Myocyte (in vitro differentiated cells): ENCODE measurements around the gene ARFGEF3. TPM values are rescaled to one million over a fixed set of nuclear protein-coding genes. Genes with fewer than 3 reads are reported as not detected.
A peak's percentile ranks its signal among the peaks of the same experiment; 100 is the strongest.
"Not testable (repeated sequence)": the region's sequence is repeated elsewhere in the genome, so short reads cannot be mapped to it uniquely, and the experiment has no call there.

Experiments used
- DNase-seq: peaks from one replicate; pipeline ENCODE4 v3.0.0-alpha.2; 2012; ENCODE audit warnings: low read depth
- polyA plus RNA-seq: library from polyadenylated mRNA; unstranded; fragments of >200 nt; gene quantifications from one replicate; pipeline ENCODE4 v1.2.1, GENCODE V29; 2012; ENCODE audit warnings: missing spikeins
- total RNA-seq: library from RNA; depleted of rRNA; stranded (reverse); fragments of >200 nt; gene quantifications from 2 replicates; pipeline ENCODE4 v1.2.3, GENCODE V29; 2014

Gene ARFGEF3, protein sequence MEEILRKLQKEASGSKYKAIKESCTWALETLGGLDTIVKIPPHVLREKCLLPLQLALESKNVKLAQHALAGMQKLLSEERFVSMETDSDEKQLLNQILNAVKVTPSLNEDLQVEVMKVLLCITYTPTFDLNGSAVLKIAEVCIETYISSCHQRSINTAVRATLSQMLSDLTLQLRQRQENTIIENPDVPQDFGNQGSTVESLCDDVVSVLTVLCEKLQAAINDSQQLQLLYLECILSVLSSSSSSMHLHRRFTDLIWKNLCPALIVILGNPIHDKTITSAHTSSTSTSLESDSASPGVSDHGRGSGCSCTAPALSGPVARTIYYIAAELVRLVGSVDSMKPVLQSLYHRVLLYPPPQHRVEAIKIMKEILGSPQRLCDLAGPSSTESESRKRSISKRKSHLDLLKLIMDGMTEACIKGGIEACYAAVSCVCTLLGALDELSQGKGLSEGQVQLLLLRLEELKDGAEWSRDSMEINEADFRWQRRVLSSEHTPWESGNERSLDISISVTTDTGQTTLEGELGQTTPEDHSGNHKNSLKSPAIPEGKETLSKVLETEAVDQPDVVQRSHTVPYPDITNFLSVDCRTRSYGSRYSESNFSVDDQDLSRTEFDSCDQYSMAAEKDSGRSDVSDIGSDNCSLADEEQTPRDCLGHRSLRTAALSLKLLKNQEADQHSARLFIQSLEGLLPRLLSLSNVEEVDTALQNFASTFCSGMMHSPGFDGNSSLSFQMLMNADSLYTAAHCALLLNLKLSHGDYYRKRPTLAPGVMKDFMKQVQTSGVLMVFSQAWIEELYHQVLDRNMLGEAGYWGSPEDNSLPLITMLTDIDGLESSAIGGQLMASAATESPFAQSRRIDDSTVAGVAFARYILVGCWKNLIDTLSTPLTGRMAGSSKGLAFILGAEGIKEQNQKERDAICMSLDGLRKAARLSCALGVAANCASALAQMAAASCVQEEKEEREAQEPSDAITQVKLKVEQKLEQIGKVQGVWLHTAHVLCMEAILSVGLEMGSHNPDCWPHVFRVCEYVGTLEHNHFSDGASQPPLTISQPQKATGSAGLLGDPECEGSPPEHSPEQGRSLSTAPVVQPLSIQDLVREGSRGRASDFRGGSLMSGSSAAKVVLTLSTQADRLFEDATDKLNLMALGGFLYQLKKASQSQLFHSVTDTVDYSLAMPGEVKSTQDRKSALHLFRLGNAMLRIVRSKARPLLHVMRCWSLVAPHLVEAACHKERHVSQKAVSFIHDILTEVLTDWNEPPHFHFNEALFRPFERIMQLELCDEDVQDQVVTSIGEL (N-terminal part only)
- 0.03 and 0.05 TPM in 2 replicates for total RNA-seq
- 0.03 TPM for polyA plus RNA-seq

DNA sequence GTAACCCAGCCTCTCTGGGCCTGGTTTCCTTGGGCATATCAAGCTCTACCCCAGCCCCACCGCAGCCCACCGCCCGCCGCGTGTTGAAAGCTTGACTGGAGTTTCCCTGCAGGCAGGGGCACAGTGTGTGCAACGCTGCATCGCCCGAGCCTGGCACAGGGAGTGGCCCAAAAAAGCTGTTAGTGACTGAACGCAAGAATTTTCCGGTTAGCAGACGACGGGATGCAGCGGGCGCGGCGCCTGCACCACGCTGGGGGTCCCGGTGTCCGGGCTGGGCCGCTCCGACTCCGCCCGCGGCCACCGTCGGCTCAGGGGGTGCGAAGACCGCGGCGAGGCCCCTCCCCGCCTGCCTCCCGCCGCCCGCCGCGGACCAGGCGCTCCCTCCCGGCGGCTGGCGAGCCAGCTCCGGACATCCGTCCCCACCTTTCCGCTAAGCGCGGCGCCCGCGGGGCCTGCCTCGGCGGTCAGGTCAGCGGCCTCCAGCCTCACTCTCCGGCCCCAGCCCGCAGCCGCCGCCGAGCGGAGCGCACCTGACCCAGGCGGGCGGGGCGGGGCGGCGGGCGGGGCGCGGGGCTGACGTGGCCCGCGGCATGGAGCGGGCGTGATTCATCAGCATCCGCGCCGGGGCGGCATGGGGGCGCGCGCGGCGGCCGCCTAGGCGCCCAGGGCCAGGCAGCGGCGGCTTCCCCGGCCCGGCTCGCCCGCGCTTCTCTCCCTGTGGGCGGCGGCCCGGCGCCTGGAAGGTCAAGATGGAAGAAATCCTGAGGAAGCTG lies at the start of gene ARFGEF3:
ARFGEF3 (plus strand) TSS at position 602 of the 773 bp plus-strand sequence; CDS start at position 750, 148 bp downstream.
- DNase-seq = peak; percentile 19

DNA sequence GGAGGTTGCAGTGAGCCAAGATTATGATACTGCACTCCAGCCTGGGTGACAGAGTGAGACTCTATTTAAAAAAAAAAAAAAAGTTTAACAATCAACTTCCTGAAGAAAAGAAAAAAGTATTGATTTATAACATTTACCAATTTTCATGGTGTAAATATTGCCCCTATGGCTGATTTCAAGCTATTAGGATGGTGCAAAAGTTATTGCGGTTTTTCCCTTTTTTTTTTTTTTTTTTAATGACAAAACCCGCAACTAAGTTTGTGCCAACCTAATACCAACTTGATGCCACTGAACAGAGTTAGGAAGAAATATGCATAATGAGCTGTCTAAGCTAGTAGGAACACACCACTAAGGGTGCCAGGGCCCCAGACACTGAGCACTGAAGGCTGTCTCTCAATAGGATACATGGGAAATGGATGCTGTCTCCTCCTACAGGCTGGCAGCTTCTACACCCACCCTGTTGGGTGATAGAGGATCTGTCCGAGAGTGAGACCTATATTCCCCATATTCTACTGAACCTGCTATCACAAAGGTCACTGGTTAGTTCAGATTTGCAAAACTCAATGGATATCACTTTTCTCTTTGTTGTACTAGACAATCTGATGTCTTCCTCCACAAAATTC lies 48.0 kb upstream of the ARFGEF3 start:
- DNase-seq = no peak

DNA sequence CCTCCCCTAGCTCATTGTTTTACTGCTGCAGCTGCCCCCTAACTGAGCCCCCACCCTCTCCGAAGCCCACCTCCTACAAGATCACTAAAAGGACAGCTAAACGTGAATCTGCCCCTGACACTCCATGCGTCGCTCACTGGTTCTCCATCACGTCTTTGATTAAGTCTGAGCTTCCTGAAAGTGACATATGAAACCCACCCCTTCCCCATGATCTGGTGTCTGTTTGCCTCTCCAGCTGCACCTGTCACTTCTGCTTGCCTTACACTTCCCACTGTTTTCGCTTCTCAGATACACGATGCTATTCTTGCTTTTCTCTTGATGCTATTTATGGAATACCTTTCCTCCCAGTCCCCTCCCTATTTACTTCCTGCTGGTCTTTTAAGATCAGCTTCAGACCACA lies 46.5 kb upstream of the ARFGEF3 start:
- DNase-seq = peak; percentile 10

DNA sequence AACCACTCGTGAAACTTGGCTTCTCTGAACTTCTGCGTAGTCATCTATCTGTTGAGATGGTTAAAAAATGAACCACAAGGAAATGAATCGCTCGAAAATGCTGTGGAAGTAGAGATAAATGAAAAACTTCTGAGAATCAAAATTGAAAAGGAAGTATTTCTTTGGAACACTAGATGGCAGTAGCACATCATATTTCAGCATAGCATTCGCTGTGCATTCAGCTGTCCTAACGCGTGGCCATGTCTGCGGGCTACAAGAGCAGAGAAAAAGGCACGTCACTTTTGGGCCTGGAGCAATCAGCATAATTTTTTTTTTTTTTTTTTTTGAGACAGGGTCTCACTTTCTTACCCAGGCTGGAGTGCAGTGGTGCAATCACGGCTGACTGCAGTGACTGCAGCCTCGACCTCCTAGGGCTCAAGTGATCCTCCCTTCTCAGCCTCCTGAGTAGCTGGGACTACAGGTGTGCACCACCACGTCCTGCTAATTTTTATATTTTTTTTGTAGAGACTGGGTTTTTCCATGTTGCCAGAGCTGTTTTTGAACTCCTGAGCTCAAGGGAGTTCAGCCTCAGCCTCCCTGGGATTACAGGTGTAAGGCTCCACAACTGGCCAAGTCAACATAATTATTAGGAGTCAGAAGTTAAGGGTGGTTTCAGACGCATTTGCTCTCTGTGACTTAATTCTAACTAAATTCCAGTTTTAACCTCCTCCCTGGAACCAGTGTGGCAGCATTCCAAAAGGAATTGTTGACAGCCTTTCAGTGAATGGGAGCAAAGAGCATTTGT lies 45.7 kb upstream of the ARFGEF3 start:
- peak; percentile 74 for DNase-seq

DNA sequence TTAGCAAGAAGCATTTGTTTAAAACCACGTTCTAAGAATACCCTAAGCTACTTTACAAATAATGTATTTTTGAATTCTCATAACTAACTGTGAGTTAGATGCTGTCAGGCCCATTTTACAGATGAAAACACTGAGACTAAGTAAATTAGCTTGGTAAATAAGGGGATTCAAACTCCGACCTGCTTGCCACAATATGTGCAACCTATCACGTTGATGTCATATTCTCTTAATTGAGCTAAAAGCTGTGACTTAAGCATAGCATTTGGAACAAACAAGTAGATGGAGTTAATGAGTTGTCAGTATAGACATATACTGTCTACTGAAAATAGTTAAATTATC lies 45.1 kb upstream of the ARFGEF3 start:
- no peak for DNase-seq

DNA sequence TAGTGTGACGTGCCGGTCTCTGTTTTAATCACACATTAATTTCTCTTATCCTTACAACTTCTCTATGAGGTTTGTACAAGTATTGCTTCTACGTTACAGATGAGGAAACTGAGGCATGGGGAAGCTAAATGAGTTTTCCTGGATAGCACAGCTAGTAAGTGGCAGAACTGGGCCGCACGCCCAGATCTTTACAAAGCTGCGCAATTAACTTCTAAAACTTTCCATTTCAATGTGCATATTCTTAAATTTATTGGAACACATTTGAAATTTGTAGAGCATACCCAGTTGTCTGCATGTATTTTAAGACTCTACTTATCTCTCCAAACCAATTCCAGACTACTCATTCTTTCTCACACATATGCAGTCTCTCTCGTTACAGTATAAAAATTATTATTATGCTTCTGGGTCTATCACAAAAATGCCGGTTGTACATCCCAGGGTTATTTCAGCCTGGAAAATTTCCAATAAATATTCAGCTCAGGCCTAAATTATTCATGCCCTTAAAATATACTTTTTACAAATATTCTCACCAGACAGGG lies 44.3 kb upstream of the ARFGEF3 start:
- DNase-seq = no peak

DNA sequence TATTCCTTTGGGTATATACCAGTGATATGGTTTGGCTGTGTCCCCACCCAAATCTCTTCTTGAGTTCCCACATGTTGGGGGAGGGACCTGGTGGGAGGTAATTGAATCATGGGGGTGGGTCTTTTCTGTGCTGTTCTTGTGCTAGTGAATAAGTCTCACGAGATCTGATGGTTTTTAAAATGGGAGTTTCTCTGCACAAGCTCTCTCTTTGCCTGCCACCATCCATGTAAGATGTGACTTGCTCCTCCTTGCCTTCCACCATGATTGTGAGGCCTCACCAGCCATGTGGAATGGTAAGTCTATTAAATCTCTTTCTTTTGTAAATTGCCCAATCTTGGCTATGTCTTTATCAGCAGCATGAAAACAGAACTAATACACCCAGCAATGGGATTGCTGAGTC lies 42.5 kb upstream of the ARFGEF3 start:
- DNase-seq = not testable (repeated sequence)

DNA sequence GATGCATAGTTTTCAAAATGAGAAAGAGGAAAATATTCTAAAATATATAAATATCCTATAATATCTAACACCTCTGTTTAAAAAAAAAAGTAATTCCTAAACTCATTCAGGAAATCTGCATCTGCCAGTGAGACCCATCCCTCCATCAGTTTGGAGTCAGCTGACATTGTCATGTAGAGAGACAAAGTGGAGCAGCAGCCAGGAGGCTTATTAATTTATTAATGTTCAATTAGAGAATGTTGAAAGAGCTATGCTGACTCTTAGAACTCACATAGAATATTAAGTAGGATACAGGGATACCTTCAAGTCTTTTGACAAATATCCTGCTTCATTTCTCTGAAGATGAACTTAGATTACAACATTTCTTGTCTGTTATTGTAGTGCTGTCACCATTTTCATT lies 41.8 kb upstream of the ARFGEF3 start:
- no peak for DNase-seq

DNA sequence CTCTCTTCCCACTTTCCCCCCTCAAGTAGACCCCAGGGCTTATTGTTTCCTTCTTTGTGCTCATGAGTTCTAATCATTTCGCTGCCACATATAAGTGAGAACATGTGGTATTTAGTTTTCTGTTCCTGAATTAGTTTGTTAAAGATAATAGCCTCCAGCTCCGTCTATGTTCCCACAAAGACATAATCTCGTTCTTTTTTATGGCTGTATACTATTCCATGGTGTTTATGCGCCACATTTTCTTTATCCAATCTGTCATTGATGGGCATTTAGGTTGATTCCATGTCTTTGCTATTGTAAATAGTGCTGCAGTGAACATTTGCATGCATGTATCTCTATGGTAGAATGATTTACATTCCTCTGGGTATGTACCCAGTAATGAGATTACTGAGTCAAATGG lies 37.6 kb upstream of the ARFGEF3 start:
- no peak for DNase-seq

DNA sequence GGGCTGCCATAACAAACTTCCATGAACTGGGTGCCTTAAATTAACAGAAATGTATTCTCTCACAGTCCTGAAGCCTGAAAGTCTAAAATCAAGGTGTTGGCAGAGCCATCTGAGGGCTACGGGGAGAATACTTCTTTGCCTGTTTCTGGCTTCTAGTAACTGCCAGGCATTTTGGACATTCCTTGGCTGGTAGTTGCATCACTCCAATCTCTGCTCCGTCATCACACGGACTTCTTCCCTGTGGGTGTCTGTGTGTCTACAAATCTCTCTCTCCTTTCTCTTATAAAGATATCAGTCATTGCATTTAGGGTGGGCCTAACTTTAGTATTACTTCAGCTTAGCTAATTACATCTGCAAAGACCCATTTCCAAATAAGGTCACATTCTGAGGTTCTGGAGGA lies 33.6 kb upstream of the ARFGEF3 start:
- DNase-seq = no peak

DNA sequence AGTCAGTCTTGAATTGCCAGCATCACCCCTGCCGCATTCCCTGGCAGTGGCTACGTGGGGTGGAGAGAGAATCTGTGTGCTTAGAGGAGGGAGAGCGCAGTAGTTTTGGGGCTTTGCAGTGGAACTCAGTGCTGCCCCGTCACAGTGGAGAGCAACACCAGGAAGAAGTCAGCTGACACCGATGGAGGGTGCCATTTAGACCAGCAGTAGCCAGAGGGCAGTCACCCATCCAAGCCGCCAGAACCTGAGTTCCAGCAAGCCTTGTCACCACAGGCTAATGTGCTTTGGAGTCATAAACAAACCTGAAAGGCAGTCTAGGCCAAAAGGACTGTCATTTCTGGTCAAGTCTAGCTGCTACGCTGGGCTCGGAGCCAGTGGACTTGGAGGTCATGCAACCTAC lies 32.5 kb upstream of the ARFGEF3 start:
- DNase-seq = no peak

DNA sequence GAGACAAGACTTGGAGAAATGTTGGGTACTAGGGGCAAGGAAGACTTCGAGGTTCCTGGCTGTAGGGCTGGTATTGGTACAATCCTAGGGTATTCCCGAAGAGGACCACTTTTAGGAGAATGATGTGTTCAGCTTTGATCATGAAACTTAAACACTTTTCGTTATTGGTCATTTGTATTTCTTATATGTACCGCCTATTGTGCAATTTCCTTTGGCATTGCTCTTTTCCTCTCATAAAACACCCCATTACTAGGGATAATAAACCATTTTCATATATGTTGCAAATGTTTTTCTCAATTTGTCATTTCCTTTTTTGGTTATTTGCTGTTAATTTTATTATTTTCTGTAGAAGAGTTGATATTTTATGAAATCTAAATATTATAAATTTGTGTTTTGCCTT lies 18.9 kb upstream of the ARFGEF3 start:
- no peak for DNase-seq

DNA sequence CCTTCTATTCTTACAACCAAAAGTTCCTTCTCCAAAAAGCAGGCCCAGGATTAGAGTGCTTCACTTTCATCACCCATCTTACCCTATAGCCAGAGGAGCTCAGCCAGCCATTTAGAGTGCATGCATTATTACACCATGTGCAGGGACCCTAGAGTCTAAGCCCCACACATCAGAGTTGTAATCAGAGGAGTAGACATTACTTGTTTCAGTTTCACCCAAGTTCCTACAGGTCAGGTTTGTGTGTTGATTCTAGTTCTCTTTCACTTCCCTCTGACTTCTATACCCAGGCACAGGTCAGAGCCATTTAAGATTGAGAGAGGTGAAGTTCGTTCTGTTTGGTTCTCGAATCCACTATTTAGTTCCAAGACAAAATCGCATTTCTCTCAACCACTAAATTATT lies 16.3 kb upstream of the ARFGEF3 start:
- no peak for DNase-seq

DNA sequence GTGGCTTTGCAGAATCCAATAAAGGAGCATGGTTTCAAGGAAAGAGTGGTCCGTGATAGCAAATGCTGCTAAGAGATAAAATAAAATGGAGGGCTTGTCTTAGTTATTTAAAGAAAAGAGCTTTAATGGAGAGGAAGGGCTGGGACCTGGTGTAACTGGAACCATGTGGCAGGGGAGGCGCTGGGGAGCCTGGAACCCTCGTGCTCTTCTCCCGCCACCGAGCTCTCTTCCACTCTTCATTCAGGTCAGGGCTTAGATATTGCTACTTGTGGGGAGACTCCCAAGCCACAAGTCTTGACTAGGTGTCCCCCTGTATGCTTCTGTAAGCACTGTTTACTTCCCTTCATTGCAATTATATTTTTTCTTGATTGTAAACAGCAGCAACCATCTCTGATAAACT lies 15.2 kb upstream of the ARFGEF3 start:
- DNase-seq = no peak

DNA sequence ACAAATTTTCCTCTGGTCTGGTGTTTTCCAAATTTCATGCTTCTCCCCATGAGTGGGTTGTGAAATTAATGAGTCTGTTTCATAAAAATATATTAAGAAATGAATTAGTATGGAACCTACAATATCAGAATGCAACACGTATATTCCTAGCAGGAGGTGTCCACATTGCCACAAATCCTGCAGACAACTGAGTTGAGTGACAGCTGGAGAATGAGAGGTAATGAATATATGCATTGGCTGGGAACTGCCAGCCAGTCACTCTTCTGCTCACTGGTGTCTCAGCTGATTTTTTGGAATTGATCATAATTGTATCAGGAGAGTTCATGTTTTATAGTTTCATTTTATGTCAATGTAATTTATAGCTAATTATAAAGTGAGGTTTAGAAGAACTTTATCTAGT lies 6.3 kb upstream of the ARFGEF3 start:
- no peak for DNase-seq

DNA sequence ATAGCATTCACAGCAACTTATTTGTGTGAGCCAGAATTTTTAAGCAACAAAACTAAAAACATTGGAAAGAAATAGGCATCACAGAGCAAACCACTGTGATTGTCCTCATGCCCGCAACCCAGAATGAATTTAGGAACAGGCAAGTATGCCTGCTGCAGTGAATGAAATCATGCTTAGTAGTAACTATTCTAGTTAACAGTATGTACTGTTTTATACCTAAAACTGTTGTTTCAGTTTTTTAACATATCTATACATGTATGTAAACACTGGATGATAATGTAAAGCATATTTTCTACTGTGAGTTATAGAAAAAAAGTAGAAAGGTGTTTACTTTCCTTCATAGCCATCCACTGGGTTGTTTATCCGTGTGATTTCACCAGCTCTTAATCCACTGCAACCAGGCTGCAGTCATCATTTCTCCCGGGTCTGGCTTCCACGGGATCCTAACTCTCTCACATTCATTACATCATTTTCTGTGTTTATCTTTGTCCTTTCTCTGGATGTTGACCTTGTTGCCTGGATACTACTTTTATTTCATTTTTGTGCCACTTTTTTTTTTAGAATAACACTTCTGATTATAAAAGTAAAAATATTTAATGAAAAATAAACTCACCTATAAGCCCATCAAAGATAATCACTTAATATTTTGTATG lies 3.6 kb upstream of the ARFGEF3 start:
- DNase-seq = no peak

DNA sequence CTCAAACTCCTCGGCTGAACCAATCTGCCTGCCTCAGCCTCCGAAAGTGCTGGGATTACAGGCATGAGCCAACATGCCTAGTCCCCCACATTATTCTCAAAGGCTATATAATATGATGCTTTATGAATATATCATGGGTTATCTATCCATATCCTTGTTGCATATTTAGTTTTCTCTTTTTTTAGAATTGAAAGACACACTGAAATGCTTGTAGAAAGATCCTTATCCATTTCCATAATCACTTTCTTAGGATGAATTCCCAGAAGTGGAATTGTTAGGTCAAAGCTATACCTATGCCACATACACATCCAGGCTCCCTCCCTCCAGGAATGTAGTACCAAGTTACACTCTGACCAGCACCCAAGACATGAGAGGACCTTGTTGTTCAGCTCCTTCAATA lies 2.5 kb upstream of the ARFGEF3 start:
- no peak for DNase-seq

DNA sequence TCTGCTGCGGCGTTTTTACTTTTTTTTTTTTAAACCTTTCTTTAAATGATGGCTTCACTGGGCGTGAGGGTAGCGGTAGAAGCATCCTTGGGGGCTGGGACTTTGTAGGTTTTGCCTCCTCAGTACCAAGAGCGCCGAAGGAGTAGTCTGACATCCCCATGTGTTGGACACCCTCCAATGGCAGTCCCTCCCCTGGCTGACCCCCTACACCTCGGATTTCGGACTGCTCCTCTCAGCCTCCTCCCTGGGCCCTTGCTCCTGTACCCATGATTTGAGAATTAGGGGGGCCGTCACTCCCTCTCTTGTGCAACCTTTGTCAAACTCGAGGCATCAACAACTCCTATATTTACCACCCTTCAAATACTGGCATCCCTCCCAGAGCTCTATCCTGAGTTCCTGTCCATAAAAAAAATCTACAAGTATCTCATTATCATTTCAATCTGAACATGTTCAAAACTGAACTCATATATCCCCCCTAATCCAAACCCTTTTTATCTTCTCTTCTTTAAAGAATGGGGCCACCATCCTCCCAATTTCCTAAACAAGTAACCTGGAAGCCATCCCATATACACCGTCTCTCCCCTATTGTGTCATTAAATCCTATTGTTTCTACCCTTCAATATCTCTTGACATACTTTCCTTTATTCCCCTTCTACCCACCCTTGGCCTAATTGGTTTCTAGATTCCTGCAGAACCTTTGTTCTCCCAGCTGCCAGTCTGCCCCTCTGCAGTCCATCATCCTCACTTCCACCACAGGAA lies 1.2 kb upstream of the ARFGEF3 start:
- no peak for DNase-seq
